HG03064 (cell line): ENCODE measurements around the gene NAB2.
"Not testable (repeated sequence)": the region's sequence is repeated elsewhere in the genome, so short reads cannot be mapped to it uniquely, and the experiment has no call there.

Source experiments
- ATAC-seq: cut with Tn5 transposase; IDR thresholded peaks from one replicate; pipeline ENCODE4 v1.9.1; 2021; ENCODE audit warnings: low read depth; ENCODE audit not compliant: unreplicated experiment

Gene NAB2

DNA sequence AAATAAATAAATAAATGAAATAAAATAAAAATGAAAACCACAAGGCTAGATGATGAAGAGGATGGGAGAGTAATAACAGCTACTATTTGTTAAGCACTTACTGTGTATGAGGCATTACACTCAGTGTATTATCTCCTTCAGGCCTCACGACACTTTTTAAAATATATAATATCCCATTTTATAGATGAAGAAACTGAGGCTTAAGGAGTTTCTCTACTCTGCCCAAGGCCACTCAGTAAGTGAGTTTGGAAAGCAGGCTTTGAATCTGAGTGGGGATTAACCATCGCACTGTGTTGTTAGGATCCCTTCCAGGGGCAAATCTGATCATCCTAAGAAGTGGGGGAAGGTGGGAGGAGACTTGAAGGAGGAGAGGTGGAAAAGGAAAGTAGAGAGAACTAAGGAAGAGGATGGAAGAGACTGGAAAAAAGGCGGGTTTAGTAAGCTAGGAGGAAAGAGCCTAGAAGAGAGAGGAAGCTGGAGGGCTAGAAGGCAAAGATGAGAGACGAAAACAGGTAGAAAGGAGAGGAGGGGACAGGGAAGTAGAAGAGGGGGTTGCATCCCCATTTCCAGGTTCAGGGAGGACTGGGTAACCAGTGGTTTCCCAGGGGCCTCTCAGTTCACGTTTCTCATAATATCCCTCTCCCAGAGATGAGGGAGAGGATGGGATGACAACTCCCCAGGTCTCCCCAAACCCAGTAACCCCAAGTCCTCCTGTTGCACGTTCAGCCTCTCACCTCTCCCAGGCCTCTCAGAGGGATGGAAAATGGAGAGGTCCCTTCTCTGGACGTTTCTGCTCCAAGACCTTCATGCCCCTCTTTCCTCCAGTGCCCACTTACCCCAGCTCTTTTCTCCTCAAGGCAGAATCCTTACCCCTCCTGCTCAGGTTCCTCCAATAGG, 20.5 kb downstream of the NAB2 start:
- ATAC-seq, result no peak

DNA sequence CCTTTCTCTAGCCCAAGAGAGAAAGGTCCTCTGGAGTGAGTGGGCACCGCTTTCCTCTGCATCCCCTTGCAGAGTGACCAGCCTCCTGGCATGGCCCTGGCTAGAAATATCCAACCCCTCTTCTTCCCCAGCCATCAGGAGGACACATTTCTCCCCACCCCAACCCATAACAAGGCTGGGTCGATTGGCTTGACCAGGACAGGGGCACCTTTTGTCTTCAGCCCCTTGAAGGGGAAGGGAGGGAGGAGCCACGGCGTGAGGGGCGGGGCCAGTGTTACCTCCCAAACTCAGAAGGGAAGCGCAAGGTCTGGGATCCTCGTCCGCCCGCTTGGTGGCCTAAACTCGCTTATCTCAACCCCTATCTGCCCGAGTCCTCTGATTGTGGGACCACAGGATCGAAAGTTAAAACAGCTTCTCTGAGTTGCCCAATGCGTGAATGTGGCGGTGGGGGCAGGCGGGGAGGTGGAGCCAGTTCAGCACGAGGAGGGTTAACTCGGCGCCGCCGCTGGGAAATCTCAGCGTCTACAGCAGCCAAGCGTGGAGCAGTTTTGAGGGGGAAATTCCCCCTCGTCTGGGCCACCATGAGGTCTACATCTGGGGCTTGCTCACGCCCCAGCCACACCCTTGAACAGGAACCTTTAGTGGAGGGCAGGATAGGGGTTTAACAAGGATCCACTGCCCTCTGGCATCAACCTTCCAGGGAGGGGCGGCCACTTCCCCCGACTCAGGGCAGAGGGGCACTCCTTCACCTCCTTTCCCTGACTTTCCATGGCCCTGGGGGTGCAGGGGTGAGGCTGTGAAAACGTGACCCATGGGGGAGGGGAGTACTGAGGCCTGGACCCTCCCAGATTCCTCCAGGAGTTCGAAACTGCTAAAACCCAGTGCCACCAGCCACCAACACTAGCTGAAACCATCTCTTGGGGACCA, 21.5 kb downstream of the NAB2 start:
- peak; percentile 48 for ATAC-seq

DNA sequence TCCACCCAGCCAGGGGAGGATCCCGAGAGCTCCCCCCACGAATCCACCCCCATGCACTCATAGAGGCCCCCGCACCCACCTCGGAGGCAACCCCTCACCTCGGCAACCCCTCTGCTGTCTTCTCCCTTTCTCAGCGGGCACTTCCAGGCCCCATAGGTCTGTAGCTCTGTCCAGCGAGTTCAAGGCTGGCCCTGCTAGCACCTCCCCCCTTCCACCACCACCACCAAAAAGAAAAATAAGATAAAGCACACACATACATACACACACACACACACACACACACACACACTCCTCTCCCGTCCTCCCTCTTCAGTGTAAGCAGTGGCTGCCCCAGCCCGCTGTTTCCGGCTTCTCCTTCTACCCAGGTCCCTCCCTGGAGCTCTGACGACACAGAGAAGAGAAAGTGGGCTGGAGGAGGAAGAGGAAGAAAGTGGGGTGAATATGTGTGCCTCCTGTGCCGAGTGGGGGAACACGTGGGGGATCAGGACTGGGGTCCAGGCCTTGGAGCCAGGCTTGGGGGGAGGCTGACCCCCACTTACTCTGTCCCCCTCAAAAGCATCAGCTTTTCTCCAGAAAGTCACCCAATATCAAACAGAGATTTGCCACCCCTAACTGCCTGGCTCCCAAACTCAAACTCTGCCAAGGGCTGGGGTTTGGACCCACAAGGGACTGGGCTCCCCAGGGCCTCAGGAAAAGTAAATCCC, 22.3 kb downstream of the NAB2 start, which contains the start of gene STAT6:
STAT6 (minus strand) TSS at position 332 of the 704 bp plus-strand sequence. CDS start 3,084 bp downstream, outside the sequence.
- ATAC-seq, result peak; percentile 48

DNA sequence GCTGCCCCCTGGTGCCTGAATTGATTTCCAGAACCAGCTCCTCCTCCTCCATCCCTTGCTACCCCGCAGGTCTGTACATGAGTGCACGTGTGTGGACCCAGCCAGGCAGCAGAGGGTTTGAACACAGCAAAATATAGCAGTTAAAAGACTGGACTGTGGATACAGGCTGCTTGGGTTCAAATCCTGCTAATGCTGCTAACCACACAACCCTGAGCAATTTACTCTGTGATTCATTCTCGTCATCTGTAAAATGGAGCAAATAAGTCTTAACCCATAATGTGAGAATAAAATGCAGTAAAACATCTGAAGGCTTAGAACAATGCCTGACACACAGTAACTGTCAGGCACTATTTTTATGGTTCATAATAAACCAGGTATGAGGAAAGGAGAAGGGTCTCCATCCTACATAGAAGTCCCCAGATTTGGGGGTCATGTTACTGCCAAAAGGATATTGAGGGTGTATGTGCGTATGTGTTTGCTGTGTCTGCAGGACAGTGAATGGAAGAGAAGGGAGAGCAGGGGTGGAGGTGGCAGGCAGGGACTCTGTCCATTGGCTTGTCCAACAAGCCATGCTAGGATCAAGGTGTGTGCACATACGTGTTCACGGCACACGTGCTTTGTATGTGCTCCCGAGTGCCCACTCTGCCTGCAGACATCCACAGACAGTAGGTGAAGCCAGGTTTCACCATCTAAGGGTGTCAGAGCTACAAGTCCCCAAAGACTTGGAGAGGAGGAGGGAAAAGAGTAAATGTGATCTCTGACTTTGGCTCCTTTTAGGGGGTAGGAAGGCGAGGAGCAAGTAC, 23.8 kb downstream of the NAB2 start:
- ATAC-seq, result no peak

DNA sequence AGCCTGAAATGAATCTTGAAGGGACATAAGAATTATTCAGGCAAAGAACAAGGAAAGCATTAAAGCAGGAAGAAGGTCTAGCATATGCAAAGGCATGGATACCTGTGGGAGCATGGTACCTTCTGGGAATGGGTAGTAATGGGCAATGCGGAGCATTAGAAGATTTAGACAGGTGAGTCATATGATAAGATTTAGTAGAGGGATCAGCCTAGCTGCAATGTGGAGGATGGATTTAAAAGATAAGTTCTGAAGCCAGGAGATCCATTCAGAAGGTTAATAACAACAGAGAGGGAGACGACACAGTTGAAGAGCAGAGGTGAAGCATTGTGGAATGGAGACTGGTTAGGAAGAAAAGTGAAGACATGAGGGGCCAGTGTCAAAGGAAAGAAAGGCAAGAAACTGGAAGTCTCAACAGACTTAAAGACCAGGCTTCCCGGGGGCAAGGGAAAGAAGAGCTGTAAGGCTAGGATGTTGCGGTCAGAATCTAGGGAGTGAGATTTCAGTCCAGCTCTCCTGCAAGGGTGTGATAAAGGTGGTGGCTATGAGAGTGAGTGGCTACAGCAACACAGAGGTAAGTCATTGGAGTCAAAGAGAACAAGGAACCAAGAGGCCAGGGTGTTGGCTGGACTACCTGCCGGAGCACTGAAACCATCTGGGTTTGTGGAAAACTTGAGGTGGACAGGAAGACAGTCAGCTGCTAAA, 27.8 kb downstream of the NAB2 start:
- ATAC-seq, result no peak

DNA sequence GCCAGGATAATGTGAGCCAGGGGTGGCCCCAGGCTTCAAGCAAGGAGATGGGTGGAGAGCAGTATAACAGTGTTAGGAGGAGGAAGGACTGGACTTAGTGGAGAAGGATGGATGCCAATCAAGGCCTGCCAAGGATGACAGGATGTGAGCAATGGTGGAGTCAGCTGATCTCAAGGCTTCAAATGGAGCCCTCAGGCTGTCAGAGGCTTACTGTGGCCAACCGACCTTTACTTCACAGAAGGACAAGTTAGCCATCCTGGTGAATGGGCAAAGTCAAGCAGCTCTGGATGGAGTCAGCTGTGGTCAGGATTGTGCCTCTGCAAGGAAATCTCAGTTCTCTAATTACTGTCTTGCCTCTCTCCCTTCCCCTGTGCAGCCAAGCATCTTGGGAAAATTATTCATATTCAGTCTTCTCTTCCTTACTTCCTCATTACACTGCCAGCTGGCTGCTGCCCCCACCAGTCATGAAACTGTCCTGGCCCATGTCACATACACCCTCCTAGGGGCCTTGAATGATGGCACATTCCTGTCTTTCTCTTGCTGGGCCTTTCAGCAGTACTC, 29.9 kb downstream of the NAB2 start:
- ATAC-seq, result no peak

DNA sequence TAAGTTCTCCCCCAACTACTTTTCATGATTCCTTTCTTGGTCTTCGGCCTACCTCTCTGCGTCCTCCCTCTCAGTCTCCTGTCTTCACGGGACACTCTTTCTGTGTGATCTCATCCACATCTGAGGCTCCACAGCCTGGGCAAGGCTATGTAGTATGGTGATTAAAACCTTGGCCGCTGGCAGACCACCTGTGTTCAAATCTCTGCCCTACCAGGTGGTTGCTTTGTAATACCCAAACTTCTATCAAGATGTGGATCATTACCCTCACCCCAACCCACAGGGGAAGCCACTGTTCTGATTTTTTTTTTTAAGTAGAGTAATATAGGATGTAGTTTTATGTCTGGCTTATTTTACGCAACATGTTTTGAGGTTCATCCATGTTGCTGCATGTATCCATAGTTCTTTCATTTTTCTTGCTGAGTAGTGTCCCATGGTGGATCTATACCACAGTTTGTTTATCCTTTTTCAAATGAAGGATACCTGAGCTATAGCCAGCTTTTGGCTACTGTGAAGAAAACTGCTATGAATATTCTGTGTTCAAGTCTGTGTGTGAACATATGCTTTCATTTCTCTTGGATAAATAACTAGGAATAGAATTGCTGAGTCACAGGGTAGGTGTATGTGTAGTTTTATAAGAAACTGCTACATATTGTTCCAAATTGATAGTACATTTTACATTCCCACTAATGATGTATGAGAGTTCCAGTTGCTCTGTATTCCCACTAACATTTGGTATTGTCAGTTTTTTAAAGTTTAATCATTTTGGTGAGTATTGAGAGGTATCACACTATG, 30.6 kb downstream of the NAB2 start:
- ATAC-seq, result no peak

DNA sequence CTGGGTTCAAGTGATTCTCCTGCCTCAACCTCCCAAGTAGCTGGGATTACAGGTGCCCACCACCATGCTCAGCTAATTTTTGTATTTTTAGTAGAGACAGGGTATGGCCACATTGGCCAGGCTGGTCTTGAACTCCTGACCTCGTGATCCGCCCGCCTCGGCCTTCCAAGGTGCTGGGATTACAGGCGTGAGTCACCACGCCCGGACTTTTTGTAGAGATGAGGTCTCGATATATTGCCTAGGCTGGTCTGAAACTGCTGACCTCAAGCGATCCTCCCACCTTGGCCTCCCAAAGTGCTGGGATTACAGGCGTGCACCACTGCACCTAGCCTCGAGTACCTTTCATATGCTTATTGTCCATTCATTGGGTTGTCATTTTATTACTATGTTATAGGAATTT, 31.8 kb downstream of the NAB2 start:
- not testable (repeated sequence) for ATAC-seq

DNA sequence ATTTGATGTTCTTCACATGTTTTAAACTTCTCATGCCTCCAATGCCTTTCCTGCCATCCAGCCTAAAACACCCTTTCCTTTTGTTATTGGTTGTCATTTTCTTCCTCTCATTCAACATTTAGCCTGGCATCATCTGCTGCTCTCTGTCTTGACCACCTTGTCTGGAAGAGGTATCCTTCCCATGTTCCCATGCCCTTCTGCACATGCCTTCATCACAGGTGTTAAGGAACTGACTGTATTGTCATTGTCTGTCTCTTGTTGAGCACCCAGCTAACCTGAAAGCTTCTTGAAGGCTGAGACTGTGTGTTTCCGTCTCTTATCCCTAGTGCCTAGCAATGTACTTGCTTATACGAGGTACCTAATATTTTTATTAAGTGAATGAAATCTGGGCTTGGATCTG, 34.9 kb downstream of the NAB2 start:
- no peak for ATAC-seq

DNA sequence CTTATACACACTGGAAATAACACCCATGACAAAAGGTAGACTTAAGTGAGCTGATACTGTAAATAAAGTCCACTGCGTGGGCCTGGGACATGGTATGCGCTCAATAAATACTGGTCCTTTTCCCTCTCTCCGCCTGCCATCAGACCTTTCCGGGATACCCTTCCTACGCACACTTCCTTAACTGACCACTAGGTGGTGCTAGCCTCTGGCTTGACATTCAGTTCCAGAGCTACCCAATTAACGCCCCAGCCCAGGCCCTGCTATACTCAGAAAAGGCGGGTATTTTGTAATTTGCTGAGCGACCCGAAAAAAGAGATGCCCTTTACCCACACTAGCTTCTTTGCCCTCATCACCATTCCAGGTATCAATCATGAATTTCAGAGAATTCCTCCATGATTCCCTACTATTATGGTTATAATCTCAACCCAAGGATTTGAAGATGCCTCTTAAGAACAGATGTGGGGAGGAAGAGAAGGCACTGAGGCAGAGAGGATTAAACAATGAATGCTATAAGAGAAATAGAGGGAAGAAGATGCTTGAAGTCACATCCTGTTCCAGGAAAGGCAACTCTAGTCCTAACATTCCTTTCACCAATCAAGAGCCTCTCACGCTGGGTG, 35.5 kb downstream of the NAB2 start:
- no peak for ATAC-seq

DNA sequence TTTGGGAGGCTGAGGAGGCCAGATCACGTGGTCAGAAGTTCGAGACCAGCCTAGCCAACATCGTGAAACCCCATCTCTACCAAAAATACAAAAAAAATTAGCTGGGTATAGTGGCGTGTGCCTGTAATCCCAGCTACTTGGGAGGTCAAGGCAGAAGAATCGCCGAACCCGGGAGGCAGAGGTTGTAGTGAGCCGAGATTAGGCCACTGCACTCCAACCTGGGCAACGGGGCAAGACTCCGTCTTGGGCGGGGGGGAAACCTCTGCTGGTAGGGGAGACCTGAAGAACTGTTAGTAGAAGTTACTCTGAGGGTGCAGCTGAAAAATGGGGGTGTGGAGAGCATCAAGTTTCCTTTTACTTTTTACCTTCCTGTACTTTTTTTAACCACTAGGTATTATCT, 37.1 kb downstream of the NAB2 start:
- ATAC-seq, result no peak

DNA sequence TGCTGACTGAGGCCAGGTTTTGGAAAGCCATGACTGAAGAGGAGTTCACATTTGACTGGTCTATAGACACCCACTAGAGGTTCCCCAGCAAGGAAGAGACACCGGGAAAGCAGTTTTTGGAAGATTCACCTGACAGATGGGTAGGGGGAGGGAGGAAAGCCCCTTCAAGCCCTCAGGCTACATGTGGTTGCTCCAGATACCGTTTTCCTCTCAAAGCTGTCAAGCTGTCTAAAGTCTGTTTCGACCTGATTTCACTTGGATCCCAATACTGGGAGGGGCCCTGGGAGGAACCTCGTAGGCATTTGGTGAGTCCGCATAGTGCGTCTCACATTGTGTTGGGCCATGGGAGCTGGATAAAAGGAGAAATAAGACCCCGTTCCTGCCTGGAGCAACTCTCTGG, 37.6 kb downstream of the NAB2 start:
- ATAC-seq, result no peak

DNA sequence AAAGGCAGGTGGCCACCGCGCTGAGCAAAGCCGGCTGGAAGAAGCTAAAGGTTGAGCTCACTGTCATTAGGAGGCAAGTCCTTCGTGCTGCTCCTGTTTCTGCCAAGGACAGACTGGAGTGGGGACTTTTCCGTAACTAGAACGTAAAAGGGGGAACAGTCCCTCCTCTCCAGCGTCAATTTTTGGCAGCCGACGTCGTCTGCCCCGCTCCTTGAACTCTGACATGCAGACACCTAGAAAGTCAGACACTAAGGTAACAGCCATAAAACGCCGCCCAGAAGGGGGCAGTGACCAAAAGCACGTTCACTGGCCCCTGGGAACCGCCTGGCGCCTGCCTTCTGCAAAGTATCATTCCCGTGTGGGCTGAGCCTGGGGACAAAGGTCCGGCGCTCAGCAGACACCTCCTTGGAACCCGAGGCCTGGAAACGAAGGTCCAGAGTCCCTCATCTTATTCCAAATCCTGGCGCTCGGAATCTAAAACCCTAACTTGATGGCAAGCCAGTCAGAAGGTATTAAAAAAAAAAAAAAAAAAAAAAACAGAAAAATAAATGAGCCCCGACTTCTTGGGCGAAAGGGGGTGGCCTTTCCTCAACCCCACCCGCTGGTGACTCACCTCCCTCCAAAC, 38.3 kb downstream of the NAB2 start:
- no peak for ATAC-seq

DNA sequence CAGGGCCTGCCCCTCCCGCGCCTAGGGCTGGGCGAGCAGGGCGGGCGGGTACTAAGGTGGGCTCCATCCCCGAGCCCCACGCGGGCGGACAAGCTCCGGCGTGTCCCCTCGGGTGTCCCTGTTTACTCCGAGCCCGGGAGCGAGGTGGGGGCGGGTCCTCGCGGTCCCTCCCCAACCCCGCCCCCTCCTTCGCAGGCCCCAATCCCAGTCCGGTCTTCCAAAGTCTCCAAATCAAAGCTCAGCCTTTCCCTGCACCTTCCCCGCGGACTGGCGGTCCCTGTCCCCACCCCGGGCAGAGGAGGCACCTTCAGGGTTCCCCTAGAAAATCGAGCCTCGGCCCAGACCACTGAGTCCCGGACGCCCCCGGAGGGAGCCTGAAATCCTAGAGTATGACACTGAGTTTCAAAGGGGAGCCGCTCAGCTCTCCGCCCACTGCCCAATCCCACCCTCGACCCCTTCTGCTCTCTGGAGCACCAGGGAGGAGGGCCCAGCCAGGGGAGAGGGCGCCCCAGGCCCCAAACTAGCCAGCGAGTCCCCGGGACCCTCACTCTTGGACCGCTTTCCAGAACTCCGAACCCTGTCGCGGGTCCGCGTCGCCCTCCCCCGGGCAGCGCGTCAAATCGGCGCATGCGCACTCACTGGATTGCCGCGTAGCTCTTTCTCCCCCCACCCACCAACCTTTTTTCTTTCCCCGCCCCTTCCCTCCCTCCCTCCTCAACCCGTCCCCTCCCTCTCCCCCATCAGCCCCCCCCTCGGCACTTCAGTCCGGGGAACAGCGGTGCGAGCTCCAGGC, 39.0 kb downstream of the NAB2 start, which contains the start of gene LRP1:
LRP1 (plus strand) TSS at position 758 of the 793 bp plus-strand sequence. CDS start 482 bp downstream, outside the sequence.
- ATAC-seq, result no peak

DNA sequence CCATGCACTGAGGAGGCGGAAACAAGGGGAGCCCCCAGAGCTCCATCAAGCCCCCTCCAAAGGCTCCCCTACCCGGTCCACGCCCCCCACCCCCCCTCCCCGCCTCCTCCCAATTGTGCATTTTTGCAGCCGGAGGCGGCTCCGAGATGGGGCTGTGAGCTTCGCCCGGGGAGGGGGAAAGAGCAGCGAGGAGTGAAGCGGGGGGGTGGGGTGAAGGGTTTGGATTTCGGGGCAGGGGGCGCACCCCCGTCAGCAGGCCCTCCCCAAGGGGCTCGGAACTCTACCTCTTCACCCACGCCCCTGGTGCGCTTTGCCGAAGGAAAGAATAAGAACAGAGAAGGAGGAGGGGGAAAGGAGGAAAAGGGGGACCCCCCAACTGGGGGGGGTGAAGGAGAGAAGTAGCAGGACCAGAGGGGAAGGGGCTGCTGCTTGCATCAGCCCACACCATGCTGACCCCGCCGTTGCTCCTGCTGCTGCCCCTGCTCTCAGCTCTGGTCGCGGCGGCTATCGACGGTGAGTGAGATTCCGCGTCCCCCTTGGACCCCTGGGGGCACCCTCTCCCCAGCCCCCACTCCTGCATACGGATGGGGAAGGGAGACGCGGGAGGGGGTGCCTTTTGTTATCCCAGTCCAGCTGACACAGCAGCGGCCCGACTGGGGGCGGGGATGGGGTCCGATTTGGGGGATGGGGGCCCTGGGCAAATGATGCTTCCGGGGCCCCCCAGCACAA, 39.8 kb downstream of the NAB2 start:
- no peak for ATAC-seq
